K562 treated with DMSO at 1 percent for 4 hours (cell line): ENCODE results near the gene CCDC8. TPM values are rescaled to one million over a fixed set of nuclear protein-coding genes. Genes with fewer than 3 reads are reported as not detected.

Source experiments
- total RNA-seq: library from RNA; unstranded; fragments of 300-600 nt; gene quantifications from 2 replicates; pipeline ENCODE4 v1.2.3, GENCODE V29; 2022; ENCODE audit not compliant: insufficient read depth

Gene CCDC8
- total RNA-seq = 2.3 and 2.4 TPM in 2 replicates

GRCh38 chr19:46413262-46414031, at the start of gene CCDC8:
Gene CCDC8, minus strand, starts transcription at chr19:46413564. Its CDS starts 754 bp downstream, at chr19:46412810.

GRCh38 chr19:46428239-46429135, 15.1 kb upstream of the CCDC8 start, which contains the start of gene PNMA8C:
Gene PNMA8C, minus strand, starts transcription at chr19:46428936. Its CDS starts 577 bp downstream, at chr19:46428359.

Other genes starting within 250 kb of the CCDC8 start
- gene IGFL1, start 183.8 kb downstream of the CCDC8 start, total RNA-seq = not detected in 2 replicates
- gene HIF3A, start 116.5 kb downstream of the CCDC8 start, total RNA-seq = not detected in 2 replicates
- 78.4 and 91.3 TPM in 2 replicates for gene PPP5C, start 66.5 kb downstream of the CCDC8 start, total RNA-seq
- gene PNMA8C, start 15.4 kb upstream of the CCDC8 start, total RNA-seq = not detected in 2 replicates
- gene PNMA8A, start 58.0 kb upstream of the CCDC8 start, total RNA-seq = 9.4 and 10.7 TPM in 2 replicates
- not detected in 2 replicates for gene PNMA8B, start 82.3 kb upstream of the CCDC8 start, total RNA-seq
- 289 and 310 TPM in 2 replicates for gene CALM3, start 187.8 kb upstream of the CCDC8 start, total RNA-seq
- gene PTGIR, start 211.5 kb upstream of the CCDC8 start, total RNA-seq = not detected in 2 replicates
- not detected in 2 replicates for gene GNG8, start 222.6 kb upstream of the CCDC8 start, total RNA-seq
- 2.6 and 2.9 TPM in 2 replicates for gene DACT3, start 247.6 kb upstream of the CCDC8 start, total RNA-seq